Keratinocyte (primary cell): ENCODE results near the gene KLC4. TPM values are rescaled to one million over a fixed set of nuclear protein-coding genes. Genes with fewer than 3 reads are reported as not detected.
A peak's percentile ranks its signal among the peaks of the same experiment; 100 is the strongest.

Source experiments
- DNase-seq: peaks from one replicate; pipeline ENCODE4 v3.0.0-alpha.2; 2011; ENCODE audit warnings: low read depth, missing footprints, low spot score
- FAIRE-seq: peaks from 2 replicates; lab custom pipeline; 2011; peaks lifted over from hg19 to GRCh38; lab: Jason Lieb, UNC
- H2AFZ ChIP-seq: 2 replicates; pipeline ENCODE4 v1.6.0; 2012; ENCODE audit warnings: low read length, control low read depth, inconsistent platforms; ENCODE audit not compliant: control insufficient read depth
- H3K27ac ChIP-seq: 2 replicates; pipeline ENCODE4 v1.5.1; 2011; ENCODE audit warnings: low read length; ENCODE audit not compliant: control insufficient read depth, insufficient read depth
- H3K27me3 ChIP-seq: 3 replicates; pipeline ENCODE4 v1.6.0; 2011; ENCODE audit warnings: low read length; ENCODE audit not compliant: control insufficient read depth, insufficient read depth; ENCODE audit errors: extremely low read depth
- H3K36me3 ChIP-seq, 2 experiments: 2 replicates in 1 of 2; 3 replicates in 1 of 2; pipeline ENCODE4 v1.5.1; 2011; ENCODE audit warnings: low read length in 2 of 2, mild to moderate bottlenecking in 1 of 2; ENCODE audit not compliant: control insufficient read depth in 2 of 2, insufficient read depth in 2 of 2; ENCODE audit errors: extremely low read depth in 1 of 2
- H3K4me1 ChIP-seq: 3 replicates; pipeline ENCODE4 v1.5.1; 2011; ENCODE audit warnings: low read length; ENCODE audit not compliant: control insufficient read depth, insufficient read depth; ENCODE audit errors: extremely low read depth
- H3K4me2 ChIP-seq: 3 replicates; pipeline ENCODE4 v1.6.0; 2011; ENCODE audit warnings: low read depth, low read length; ENCODE audit not compliant: control insufficient read depth, insufficient read depth; ENCODE audit errors: extremely low read depth
- H3K4me3 ChIP-seq, 3 experiments: fragments of 200-600 bp in 1 of 3; sonication (generic) in 1 of 3; 2 replicates in 2 of 3; 3 replicates in 1 of 3; pipeline ENCODE4 v1.5.1; 2011 to 2016; ENCODE audit warnings: low read length in 3 of 3, mild to moderate bottlenecking in 3 of 3, control low read depth in 2 of 3, inconsistent platforms in 1 of 3, low read depth in 1 of 3, mixed read lengths in 1 of 3, mixed run types in 1 of 3, moderate library complexity in 1 of 3; ENCODE audit not compliant: control insufficient read depth in 2 of 3, insufficient read depth in 2 of 3; ENCODE audit errors: extremely low read depth in 1 of 3
- H3K79me2 ChIP-seq: 2 replicates; pipeline ENCODE4 v1.6.0; 2012; ENCODE audit warnings: low read length; ENCODE audit not compliant: control insufficient read depth, insufficient read depth
- H3K9ac ChIP-seq: 3 replicates; pipeline ENCODE4 v1.6.0; 2011; ENCODE audit warnings: low read length; ENCODE audit not compliant: control insufficient read depth, insufficient read depth; ENCODE audit errors: extremely low read depth
- H3K9me1 ChIP-seq: 3 replicates; pipeline ENCODE4 v1.6.0; 2011; ENCODE audit warnings: low read length; ENCODE audit not compliant: control insufficient read depth, insufficient read depth; ENCODE audit errors: extremely low read depth
- H3K9me3 ChIP-seq: 2 replicates; pipeline ENCODE4 v1.5.1; 2012; ENCODE audit warnings: low read depth, low read length; ENCODE audit not compliant: control insufficient read depth
- H4K20me1 ChIP-seq: 3 replicates; pipeline ENCODE4 v1.6.0; 2011; ENCODE audit warnings: low read length; ENCODE audit not compliant: control insufficient read depth, insufficient read depth; ENCODE audit errors: extremely low read depth
- EZH2 ChIP-seq: IDR thresholded peaks from one replicate; pipeline ENCODE4 v1.6.1; 2012; ENCODE audit warnings: inconsistent platforms, mild to moderate bottlenecking, low read length, moderate library complexity
- dilution Hi-C: fragments of 300-500 bp; cut with MboI; formaldehyde crosslinking; loops from one replicate; pipeline ENCODE4 v1.7.0; 2020; ENCODE audit warnings: low sequenced_read_pairs; ENCODE audit not compliant: extremely low pct_ligation_motif_present
- polyA plus RNA-seq, 5 experiments: library from polyadenylated mRNA; depleted of rRNA in 3 of 5; stranded (reverse) in 3 of 5; stranded (forward) in 1 of 5; unstranded in 1 of 5; fragments of >200 nt; gene quantifications; 1 replicate in 1 of 5; 2 replicates in 3 of 5; 3 replicates in 1 of 5; pipeline versions ENCODE4 v1.2.1 to v1.2.3, GENCODE V29; 2011 to 2012; ENCODE audit warnings: missing spikeins in 2 of 5, low read depth in 1 of 5, low replicate concordance in 1 of 5
- TF ChIP-seq, protein P1 (sequence below), 3 experiments: IDR thresholded peaks in 1 of 3; conservative IDR thresholded peaks in 1 of 3; optimal IDR thresholded peaks in 1 of 3; 2 replicates in 2 of 3; 3 replicates in 1 of 3; pipeline versions ENCODE3 to v1.5.1; 2011; ENCODE audit warnings: low read length in 3 of 3, mild to moderate bottlenecking in 3 of 3, moderate library complexity in 2 of 3, control low read depth in 1 of 3, inconsistent platforms in 1 of 3; ENCODE audit not compliant: insufficient read depth in 2 of 3; ENCODE audit errors: extremely low read depth in 1 of 3

Gene KLC4
- polyA plus RNA-seq, 1 donor (not counting 4 experiments of a cell fraction or from before 2014, with no cell fraction given): 8.8 TPM

GRCh38 chr6:43089874-43090558 is 30.6 kb downstream of the KLC4 start:
- DNase-seq (no peak), FAIRE-seq (no peak)
- H3K36me3 ChIP-seq: no peaks in the 10 kb centered on the region
- peaks cover 90% of the 10 kb centered on the region for H3K79me2 ChIP-seq
- peaks cover 62% of the 10 kb centered on the region for H3K4me1 ChIP-seq
- no peaks in the 10 kb centered on the region for H4K20me1 ChIP-seq
- H3K27me3 ChIP-seq: no peaks in the 10 kb centered on the region
- peak overlapping the region; percentile 61 for H3K9ac ChIP-seq
- no peak for TF ChIP-seq EZH2
- TF ChIP-seq, protein P1, sequence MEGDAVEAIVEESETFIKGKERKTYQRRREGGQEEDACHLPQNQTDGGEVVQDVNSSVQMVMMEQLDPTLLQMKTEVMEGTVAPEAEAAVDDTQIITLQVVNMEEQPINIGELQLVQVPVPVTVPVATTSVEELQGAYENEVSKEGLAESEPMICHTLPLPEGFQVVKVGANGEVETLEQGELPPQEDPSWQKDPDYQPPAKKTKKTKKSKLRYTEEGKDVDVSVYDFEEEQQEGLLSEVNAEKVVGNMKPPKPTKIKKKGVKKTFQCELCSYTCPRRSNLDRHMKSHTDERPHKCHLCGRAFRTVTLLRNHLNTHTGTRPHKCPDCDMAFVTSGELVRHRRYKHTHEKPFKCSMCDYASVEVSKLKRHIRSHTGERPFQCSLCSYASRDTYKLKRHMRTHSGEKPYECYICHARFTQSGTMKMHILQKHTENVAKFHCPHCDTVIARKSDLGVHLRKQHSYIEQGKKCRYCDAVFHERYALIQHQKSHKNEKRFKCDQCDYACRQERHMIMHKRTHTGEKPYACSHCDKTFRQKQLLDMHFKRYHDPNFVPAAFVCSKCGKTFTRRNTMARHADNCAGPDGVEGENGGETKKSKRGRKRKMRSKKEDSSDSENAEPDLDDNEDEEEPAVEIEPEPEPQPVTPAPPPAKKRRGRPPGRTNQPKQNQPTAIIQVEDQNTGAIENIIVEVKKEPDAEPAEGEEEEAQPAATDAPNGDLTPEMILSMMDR (optimal IDR thresholded peaks at IDR 0.05 in 1 of 3, IDR thresholded peaks at IDR 0.05 in 1 of 3, conservative IDR thresholded peaks at IDR 0.05 in 1 of 3; ENCODE audit: extremely low read depth in 1 of 3, insufficient read depth in 2 of 3, low read length in 3 of 3): no peak
- dilution Hi-C loops: no loop called here
- no peaks in the 10 kb centered on the region for H3K9me3 ChIP-seq
- peak overlapping the region in 2 of 3 experiments; percentile 16 to 40 for H3K4me3 ChIP-seq
- H3K4me2 ChIP-seq: peak overlapping the region; percentile 39
- H3K9me1 ChIP-seq: no peaks in the 10 kb centered on the region
- no peak overlapping the region for H2AFZ ChIP-seq
- peak overlapping the region; percentile 82 for H3K27ac ChIP-seq

GRCh38 chr6:43090559-43090956 is 31.1 kb downstream of the KLC4 start:
- Histone ChIP-seq H3K9ac (peak overlapping the region; percentile 61), H3K27ac (peak overlapping the region; percentile 82), H3K36me3 (peaks cover 0 to 5% of the 10 kb centered on the region in 2 experiments), H3K9me3 (no peaks in the 10 kb centered on the region), H4K20me1 (no peaks in the 10 kb centered on the region), H3K27me3 (no peaks in the 10 kb centered on the region), H3K4me1 (peaks cover 66% of the 10 kb centered on the region), H3K4me3 (peak overlapping the region in 1 of 3 experiments; percentile 24), H3K79me2 (peaks cover 89% of the 10 kb centered on the region), H3K4me2 (peak overlapping the region; percentile 39), H3K9me1 (no peaks in the 10 kb centered on the region), H2AFZ (no peak overlapping the region)
- no peak for TF ChIP-seq EZH2
- TF ChIP-seq, protein P1 (optimal IDR thresholded peaks at IDR 0.05 in 1 of 3, IDR thresholded peaks at IDR 0.05 in 1 of 3, conservative IDR thresholded peaks at IDR 0.05 in 1 of 3; ENCODE audit: extremely low read depth in 1 of 3, insufficient read depth in 2 of 3, low read length in 3 of 3): no peak
- dilution Hi-C loops: no loop called here
- FAIRE-seq (no peak), DNase-seq (no peak)
